GM19328 (cell line): Measurements from ENCODE around the gene LGALS8.
"Not testable (repeated sequence)": the region's sequence is repeated elsewhere in the genome, so short reads cannot be mapped to it uniquely, and the experiment has no call there.

Experiments used
- ATAC-seq: cut with Tn5 transposase; IDR thresholded peaks from one replicate; pipeline ENCODE4 v1.9.1; 2021; ENCODE audit warnings: mild to moderate bottlenecking, moderate library complexity; ENCODE audit not compliant: unreplicated experiment

Gene LGALS8

DNA sequence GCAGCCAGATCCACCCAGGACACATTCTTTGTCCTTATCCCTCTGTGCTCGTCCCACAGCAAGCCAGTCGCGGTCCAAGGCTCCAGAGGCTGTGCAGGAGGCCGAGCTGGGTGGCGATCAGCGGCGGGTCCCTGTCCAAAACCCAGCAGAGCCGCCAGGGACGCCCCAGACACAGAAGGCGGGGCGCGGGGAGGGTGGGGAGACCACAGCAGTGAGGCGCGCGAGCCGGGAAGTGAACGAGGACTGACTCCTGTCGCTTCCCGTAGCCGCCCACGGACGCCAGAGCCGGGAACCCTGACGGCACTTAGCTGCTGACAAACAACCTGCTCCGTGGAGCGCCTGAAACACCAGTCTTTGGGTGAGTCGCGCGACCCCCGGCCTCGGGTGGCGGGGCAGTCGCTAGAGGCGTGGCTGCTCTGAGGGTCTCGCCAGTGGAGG lies at the start of gene LGALS8:
LGALS8 (plus strand) TSS at position 279 of the 438 bp plus-strand sequence. CDS start 2,089 bp downstream, outside the sequence.
- peak; percentile 65 for ATAC-seq

DNA sequence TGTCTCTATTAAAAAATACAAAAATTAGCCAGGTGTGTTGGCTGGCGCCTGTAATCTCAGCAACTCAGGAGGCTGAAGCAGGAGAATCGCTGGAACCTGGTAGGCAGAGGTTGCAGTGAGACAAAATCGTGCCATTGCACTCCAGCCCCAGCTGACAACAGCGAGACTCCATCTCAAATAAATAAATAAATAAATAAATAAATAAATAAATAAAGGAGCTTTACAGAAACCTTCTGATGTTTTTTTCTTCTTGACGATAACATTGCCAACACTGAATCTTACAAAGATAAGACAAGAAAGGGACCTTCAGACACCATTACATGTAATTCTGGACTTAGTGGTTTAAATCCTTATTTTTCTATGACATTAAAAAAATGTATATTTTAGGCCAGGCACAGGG lies 47.8 kb upstream of the LGALS8 start:
- ATAC-seq: no peak

DNA sequence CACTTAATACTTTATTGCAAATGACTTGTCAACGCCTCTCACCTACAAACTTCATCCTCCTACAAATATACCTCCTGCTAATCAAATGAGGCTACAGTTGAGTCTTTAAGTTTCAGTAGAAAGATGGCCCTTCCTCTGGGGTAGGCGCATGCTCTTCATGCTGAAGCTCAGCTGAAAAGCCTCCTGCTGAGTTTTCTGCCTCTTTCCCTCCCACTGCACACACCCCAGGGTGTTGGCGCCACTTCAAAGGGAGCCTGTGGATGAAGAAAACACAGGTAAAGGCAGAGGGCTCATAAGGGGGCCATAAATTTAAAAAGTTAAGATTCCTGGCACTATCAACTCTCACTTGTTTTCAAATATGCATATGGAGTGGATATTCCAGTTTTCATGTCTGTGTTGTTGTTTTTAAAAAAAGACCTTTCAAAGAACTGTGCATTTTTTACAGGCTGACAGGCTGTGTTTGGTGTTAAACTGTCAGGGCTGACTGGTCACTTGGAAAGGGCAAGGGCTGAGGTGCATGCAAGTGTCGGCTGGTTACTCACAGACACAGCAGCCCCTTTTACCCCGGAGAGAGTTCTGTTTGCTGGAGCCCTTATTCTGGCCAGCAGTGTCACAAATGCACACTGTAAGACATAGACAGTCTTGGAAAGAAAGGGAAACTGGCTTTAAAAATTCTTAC lies 42.9 kb upstream of the LGALS8 start:
- ATAC-seq: no peak

DNA sequence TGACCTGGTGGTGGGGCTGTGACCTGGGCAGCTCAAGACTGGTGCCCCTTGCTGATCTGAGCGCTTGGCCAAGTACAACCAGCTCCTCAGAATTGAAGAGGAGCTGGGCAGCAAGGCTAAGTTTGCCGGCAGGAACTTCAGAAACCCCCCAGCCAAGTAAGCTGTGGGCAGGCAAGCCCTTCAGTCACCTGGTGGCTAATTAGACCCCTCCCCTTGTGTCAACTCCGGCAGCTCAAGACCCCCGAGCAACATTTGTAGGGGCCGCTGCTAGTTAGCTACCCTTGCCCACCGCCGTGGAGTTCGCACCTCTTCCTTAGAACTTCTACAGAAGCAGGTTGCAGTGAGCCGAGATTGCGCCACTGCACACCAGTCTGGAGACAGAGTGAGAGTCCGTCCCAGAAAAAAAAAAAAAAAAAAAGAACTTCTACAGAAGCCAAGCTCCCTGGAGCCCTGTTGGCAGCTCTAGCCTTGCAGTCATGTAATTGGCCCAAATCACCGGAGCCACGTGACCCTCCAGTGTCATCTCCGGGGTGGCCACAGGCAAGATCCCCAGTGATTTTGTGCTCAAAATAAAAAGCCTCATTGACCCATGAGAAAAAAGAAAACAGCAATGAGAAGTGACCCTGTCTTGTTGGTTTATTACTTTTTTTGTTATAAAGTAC lies 39.3 kb upstream of the LGALS8 start:
- no peak for ATAC-seq

DNA sequence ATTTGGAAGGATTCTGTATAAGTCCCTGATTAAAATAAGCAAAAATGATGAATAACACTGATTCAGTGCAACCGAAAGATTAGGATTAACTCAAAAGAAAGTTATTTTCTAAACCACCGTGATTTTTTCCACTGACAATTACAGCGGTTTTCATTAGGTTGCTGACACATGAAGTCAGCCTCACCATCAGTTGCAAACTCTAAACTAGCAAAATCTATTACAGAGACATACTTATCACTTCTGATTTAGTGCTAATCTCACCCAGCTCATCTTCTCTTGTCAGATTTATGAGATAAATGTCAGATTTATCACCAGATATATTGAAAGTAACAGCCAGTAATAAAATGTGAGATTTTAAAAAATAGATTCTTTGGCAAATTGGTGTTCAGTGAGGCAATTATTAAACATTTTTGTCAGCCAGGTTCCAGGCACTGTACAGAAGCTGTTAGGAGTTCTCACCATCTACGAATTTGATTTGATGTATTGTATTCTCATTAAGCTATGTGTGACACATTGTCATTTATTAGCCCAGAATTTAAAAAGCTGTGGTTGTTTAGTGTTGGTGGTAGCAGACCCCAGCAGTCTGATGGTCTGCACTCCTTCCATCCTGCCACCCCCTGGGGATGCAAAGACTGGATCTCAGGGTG lies 37.3 kb upstream of the LGALS8 start:
- no peak for ATAC-seq

DNA sequence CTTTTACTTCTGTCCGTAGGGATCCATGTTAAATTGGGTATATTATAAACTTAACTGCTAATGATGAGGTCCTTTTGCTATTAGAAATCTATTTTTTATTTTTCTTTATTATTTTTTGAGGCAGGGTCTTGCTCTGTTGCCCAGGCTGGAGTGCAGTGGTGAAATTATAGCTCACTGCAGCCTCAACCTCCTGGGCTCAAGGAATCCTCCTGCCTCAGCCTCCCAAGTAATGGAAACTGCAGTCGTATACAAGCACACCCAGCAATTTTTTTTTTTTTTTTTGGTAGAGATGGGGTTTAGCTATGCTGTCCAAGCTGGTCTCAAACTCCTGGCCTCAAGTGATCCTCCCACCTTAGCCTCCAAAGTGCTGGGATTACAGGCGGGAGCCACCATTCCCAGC lies 34.6 kb upstream of the LGALS8 start:
- ATAC-seq: not testable (repeated sequence)

DNA sequence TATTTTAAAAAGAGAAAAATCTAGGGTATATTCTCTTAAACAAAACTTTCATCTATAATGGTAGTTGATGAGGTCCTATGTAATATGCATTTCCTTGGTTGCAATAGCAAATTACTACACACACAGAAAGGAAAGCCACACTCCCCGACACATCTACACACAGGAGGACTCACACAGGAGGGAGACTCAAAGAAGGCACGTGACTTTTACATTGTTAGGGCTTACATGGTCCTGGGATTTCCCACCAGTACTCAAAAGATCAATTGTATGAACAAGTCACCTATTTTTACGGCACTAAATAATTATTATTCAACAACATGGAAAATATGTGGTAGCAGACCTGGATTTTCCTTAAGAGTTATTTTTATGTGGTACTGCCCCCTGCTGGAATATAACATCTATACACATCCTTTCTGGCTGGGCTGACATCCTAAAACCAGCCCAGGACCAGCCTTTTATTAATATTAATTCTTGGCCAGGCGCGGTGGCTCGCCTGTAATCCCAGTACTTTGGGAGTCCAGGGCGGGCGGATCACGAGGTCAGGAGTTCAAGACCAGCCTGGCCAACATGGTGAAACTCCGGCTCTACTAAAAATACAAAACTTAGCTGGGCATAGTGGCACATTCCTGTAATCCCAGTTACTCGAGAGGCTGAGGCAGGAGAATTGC lies 33.9 kb upstream of the LGALS8 start:
- ATAC-seq: no peak

DNA sequence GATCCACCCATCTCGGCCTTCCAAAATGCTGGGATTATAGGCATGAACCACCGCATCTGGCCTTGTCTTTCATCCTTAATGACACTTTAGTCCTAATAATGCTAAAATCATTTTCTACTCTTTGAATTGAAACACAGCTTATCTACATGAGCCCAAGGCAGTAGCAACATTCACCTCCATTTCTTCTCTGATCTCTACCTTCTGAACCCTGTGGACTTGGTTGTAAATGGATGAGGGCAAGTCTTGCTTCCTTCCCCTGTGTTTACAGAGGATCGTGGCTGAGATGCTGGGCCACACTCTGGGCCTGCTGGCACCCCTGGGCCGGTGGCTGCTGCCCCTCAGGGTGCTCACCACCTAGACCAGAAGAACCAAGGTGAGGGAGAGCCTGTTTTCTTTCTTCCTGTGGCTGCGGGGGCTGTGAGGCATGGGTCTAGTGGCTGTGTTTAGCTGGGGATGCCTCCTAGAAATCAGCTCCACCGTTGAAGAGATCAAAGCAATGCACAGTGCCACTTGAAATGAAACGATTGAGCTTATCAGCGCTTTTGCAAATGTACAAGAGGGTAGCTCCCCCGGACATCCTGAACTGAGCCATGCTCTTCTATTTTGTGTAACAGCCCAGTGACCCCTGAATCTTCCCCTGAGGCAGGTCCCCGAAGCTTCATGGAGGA lies 32.2 kb upstream of the LGALS8 start:
- ATAC-seq: no peak

DNA sequence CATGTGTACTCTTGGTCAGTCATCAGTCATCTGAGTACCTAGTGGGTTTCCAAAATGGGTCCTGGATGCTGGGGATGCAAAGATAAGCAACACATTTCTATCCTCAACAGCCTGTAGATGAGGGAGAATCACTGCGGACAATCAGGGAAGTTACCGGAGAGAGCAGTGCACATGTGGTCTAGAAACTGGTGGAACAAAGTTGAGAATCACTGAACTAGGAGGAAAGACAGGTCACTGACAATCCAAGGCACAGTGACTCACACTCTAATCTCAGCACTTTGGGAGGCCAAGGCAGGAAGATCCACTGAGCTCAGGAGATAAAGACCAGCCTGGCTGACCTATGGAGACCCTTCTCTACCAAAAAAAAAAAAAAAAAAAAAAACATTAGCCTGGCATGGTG lies 31.4 kb upstream of the LGALS8 start:
- ATAC-seq: no peak

DNA sequence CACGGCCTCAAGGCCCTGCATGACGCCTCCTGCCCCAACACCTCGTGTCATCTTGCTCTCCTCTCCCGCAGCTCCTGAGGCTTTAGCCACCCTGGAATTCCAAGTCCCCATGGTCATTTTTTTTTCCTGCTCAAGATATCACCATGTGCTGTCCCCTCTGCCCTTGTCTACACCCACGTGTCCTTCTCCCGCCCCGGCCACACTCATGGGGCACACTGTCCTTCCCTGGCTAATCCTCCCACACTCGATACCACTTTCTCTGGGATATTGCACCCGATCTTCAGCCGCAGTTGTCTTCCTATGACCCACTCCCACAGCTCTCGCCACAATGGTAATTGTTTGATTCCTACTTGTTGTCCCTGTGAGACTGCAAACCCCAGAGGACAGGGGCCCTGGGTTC lies 29.7 kb upstream of the LGALS8 start:
- no peak for ATAC-seq

DNA sequence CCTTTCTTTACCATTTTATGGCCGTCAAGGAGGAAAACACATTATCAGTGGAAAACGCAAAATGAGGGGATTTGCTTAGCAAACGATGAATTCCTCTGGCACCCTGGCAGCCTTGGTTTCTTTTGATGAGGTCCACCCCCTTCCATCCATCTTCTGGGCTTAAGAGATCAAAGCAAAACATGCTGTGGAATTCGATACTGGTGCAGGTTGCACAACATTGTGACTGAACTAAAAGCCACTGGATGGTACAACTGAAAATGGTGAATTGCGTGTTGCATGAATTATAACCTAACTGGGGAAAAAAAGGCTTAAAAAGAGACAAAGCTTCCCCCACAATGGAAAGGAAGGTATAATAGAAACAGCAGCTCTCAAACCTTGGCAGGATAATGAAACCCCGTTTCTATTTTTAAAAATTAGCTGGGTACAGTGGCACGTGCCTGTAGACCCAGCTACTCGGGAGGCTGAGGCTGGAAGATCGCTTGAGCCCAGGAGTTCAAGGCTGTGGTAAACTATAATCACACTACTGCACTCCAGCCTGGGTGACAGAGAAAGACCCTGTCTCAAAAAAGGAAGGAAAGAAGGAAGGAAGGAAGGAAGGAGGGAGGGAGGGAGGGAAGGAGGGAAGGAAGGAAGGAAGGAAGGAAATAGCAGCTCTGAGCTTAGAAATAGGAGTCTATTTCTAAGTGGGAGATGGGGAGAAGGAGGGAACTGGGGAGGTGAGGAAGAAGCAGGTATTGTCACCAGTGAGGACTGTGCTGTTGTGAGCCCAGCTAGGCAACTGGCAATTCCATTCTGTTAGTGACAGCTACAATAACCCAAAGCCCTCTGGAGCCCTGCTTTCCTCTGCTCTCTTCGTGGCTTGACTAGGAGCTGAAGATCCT lies 29.0 kb upstream of the LGALS8 start:
- ATAC-seq: no peak

DNA sequence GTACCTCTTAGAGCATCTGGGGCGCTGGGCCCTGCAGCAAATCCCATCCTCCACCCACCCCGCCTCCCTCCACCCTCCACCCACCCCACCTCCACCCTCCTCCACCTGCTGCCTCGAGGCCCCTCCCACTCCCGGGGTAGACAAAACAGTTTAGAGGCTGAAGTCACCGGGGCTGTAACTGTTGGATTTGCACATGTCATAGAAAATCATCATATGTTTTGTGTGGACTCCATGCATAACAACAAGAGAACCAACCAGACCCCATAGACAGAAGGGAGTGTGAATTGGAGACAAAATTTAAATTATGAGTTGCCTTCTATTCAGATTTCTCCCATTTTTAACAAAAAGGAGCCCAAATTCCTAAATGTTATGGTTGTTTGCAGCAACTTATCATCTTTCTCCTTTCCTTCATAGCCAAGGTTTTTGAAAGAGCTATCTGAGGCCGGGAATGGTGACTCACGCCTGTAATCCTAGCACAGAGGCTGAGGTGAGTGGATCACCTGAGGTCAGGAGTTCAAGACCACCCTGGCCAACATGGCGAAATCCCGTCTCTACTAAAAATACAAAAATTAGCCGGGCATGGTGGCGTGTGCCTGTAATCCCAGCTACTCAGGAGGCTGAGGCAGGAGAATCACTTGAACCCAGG lies 28.2 kb upstream of the LGALS8 start:
- ATAC-seq: no peak

DNA sequence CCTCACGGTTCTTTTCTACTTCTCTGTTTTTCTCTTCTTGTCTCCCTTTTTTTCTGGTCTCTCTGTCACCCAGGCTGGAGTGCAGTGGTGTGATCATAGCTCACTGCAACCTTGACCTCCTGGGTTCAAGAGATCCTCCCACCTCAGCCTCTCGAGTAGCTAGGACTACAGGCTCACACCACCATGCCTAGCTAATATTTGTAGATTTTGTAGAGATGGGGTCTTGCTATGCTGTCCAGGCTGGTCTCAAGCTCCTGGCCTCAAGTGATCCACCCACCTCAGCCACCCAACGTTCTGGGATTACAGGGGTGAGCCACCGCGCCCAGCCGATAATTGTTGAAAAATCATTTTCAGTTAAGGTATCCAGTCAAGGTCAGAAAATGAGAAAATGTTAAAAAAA lies 25.9 kb upstream of the LGALS8 start:
- ATAC-seq: no peak

DNA sequence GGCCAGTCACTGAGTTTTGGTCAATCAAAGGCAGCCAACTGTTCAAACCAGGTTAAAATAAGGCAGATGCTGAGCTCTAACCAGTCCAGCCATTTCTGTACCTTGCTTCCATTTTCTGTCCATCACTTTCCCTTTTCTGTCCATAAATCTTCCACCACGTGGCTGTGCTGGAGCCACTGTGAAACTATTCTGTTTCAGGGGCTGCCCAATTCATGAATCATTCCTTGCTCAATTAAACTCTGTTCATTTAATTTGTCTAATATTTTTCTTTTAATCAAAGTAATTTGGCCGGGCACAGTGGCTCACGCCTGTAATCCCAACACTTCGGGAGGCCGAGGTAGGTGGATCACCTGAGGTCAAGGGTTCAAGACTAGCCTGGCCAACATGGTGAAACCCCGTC lies 22.7 kb upstream of the LGALS8 start:
- ATAC-seq: no peak

DNA sequence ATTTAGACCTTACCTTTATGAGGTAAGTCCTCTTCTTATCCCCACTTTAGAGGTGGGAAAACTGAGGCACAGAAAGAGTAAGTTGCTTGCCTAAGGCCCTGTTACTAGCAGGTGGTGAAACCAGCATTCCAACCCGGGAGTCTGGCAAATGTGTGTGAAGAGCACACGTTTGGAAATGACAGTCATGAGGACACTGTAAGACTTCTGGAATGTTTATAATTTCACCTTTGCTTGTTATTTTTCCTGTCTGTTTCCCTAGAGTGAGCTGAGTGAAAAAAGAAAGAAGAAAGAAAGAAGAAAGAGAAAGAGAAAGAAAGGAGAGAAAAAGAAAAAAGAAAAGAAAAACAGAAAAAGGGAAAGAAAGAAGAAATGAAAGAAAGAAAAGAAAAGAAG lies 21.2 kb upstream of the LGALS8 start:
- no peak for ATAC-seq

DNA sequence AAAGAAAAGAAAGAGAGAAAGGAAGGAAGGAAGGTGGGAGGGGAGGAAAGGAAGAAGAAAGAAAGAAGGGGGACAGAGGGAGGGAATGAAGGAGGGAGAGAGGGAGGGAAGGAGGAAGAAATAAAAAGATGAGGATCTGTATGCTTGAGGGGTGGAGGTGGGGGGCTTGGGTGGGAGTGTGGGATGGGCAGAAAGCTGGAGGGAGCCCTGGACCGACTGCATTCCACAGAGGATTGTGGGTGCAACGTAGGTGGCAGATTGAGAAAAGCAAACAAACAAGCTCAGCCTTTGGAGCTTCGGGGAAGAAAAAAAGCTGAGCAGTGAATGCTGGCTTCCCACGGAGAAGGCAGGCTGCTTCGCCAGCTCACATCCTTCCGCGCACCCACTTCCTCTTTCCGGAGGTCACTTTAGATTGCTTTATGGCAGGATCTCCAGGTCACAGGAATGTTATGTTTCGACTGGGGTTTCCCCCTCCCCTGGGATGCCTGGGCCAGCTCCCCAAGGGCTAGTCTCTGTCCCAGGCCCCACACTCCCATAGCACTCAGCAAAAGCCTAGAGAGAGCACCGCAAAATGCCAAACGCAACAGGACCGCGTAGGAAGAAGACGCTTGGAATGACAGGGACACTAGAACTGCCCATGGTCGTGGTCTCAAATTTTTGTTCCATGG lies 20.7 kb upstream of the LGALS8 start:
- ATAC-seq: no peak

DNA sequence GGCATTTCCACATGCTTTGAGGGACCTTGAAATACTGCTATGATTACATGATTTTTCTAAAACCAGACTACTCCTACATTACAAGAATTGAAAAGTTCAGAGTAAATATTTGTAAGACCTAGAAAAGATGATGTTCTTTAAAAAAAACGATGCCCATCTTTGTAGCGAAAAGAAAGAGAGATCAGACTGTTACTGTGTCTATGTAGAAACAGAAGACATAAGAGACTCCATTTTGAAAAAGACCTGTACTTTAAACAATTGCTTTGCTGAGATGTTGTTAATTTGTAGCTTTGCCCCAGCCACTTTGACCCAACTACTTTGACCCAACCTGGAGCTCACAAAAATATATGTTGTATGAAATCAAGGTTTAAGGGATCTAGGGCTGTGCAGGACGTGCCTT lies 19.4 kb upstream of the LGALS8 start:
- not testable (repeated sequence) for ATAC-seq

DNA sequence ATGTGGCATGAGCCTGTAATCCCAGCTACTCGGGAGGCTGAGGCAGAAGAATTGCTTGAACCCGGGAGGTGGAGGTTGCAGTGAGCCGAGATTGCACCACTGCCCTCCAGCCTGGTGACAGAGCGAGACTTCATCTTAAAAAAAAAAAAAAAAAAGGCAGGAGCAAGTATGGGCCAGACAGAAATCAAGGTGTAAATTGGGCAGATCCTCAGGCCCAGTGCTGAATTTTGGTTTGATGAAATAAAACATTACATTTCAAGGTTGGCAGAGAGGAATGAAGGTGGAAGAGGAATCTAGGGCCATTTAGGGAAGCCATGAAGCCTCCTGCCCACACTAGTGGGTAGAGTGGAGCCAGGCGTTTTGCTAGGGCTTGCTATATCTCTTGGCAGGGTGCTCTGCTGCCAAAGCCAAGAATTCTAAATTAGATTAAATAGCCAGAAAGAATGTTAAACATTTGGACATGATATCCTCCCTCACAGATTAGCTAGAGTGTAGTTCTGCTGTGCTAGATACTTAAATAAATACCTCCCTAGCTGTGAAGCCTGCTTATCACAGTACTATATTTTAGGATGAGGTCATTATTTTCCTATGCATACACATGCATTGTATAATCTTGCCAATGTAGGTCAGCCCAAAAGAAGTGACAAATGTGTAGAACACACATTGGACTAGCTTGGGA lies 16.6 kb upstream of the LGALS8 start:
- no peak for ATAC-seq
